Lower leg skin (tissue), 3 donors: ENCODE data around the gene TEK.

ENCODE experiments used
- POLR2A ChIP-seq, 2 donors: fragments of 450-650 bp; IDR thresholded peaks; one replicate each; pipeline ENCODE4 v1.6.1; 2016 to 2017; ENCODE audit warnings: antibody characterized with exemption in 2 of 2, mild to moderate bottlenecking in 1 of 2, moderate library complexity in 1 of 2
- TF ChIP-seq, protein P1 (sequence below), 3 donors: fragments of 450-650 bp; IDR thresholded peaks; one replicate each; pipeline ENCODE4 v1.5.1; 2016; ENCODE audit warnings: antibody characterized with exemption in 3 of 3, mild to moderate bottlenecking in 3 of 3, moderate library complexity in 2 of 3

DNA sequence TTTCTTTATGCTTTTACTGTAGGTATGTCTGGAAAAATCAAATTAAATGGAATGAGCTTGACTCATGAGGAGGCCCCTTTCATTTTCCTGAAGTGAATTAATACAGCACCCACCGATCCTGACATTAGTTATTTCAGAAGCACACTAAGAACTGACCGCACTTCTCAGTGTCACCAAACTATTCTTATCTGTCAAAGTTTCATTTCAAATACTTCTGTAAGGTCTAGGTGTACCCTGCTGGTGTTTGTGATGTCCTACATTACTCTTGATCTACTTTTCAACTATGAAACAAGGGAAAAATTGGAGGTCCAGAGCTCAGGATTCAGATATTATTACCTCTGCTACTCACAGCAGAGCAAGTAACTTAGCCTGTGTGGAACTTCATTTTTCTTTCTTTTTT lies 1.8 kb upstream of the TEK start:
- TF ChIP-seq, protein P1, sequence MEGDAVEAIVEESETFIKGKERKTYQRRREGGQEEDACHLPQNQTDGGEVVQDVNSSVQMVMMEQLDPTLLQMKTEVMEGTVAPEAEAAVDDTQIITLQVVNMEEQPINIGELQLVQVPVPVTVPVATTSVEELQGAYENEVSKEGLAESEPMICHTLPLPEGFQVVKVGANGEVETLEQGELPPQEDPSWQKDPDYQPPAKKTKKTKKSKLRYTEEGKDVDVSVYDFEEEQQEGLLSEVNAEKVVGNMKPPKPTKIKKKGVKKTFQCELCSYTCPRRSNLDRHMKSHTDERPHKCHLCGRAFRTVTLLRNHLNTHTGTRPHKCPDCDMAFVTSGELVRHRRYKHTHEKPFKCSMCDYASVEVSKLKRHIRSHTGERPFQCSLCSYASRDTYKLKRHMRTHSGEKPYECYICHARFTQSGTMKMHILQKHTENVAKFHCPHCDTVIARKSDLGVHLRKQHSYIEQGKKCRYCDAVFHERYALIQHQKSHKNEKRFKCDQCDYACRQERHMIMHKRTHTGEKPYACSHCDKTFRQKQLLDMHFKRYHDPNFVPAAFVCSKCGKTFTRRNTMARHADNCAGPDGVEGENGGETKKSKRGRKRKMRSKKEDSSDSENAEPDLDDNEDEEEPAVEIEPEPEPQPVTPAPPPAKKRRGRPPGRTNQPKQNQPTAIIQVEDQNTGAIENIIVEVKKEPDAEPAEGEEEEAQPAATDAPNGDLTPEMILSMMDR (IDR thresholded peaks at IDR 0.05), result no peak
- no peak for TF ChIP-seq POLR2A (IDR thresholded peaks at IDR 0.05)
